BLaER1 treated with 17β-estradiol and CSF1 and Interleukin-3, amounts not matched to agents 10 nM and 100 nM (cell line): Measurements from ENCODE around the gene BBC3.
"Not testable (repeated sequence)": the region's sequence is repeated elsewhere in the genome, so short reads cannot be mapped to it uniquely, and the experiment has no call there.

ENCODE experiments used
- H3K27ac ChIP-seq, 11 experiments: shearing (Covaris generic); formaldehyde crosslinking; 2 replicates each; pipeline ENCODE4 v1.8.1; 2022
- H3K27me3 ChIP-seq, 11 experiments: shearing (Covaris generic); formaldehyde crosslinking; 2 replicates each; pipeline ENCODE4 v1.8.1; 2022
- H3K36me3 ChIP-seq, 11 experiments: shearing (Covaris generic); formaldehyde crosslinking; 2 replicates each; pipeline ENCODE4 v1.8.1; 2022
- H3K4me1 ChIP-seq, 10 experiments: shearing (Covaris generic); formaldehyde crosslinking; 2 replicates each; pipeline ENCODE4 v1.8.1; 2022
- H3K4me2 ChIP-seq, 11 experiments: shearing (Covaris generic); formaldehyde crosslinking; 2 replicates each; pipeline ENCODE4 v1.8.1; 2022
- H3K4me3 ChIP-seq, 10 experiments: shearing (Covaris generic); formaldehyde crosslinking; 2 replicates each; pipeline ENCODE4 v1.8.1; 2022
- H3K9ac ChIP-seq, 11 experiments: shearing (Covaris generic); formaldehyde crosslinking; 2 replicates each; pipeline ENCODE4 v1.8.1; 2022
- H3K9me3 ChIP-seq, 11 experiments: shearing (Covaris generic); formaldehyde crosslinking; replicated peaks in 1 of 11; 2 replicates each; pipeline ENCODE4 v1.8.1; 2022
- H4K20me1 ChIP-seq, 11 experiments: shearing (Covaris generic); formaldehyde crosslinking; 2 replicates each; pipeline ENCODE4 v1.8.1; 2022
- Cebpa-rat ChIP-seq, 11 experiments: shearing (Covaris generic); IDR thresholded peaks; 2 replicates each; pipeline ENCODE4 v1.8.1; 2022

BBC3 gene

GRCh38 chr19:47264629-47265028 lies 33.6 kb upstream of the BBC3 start:
- Histone ChIP-seq H3K4me2 (no peak overlapping the region), H3K27me3 (no peaks in the 10 kb centered on the region), H3K36me3 (peaks cover 74 to 100% (median 85%) of the 10 kb centered on the region in 11 experiments), H3K4me3 (no peak overlapping the region), H3K9me3 (no peaks in the 10 kb centered on the region), H3K9ac (no peak overlapping the region), H3K27ac (no peak overlapping the region), H4K20me1 (peaks cover 0 to 48% (median 20%) of the 10 kb centered on the region in 11 experiments; a peak in 14 of 22 replicates), H3K4me1 (peaks cover 7 to 20% (median 13%) of the 10 kb centered on the region in 10 experiments; a peak in 19 of 20 replicates)
- TF ChIP-seq Cebpa-rat (IDR thresholded peaks at IDR 0.05), result no peak

- Histone ChIP-seq H3K36me3 (peaks cover 76 to 92% (median 81%) of the 10 kb centered on the region in 11 experiments), H3K27ac (peak overlapping the region in 8 of 11 experiments; percentile 8 to 62 (median 54); a peak in 15 of 22 replicates), H3K4me1 (peaks cover 25 to 40% (median 29%) of the 10 kb centered on the region in 10 experiments), H3K9ac (peak overlapping the region in 4 of 11 experiments; percentile 7 to 29 (median 22); a peak in 4 of 22 replicates), H3K4me2 (peak overlapping the region in 9 of 11 experiments; percentile 1 to 51 (median 34); a peak in 17 of 22 replicates), H4K20me1 (peaks cover 21 to 58% (median 38%) of the 10 kb centered on the region in 11 experiments; a peak in 19 of 22 replicates)
- H3K4me3 ChIP-seq, H3K9me3 ChIP-seq, H3K27me3 ChIP-seq: not testable (repeated sequence)
Measured at GRCh38 chr19:47261946-47262793, 31.2 kb upstream of the BBC3 start.

GRCh38 chr19:47260476-47260875 lies 29.5 kb upstream of the BBC3 start:
- peak overlapping the region in 4 of 11 experiments; percentile 11 to 37 (median 19); a peak in 5 of 22 replicates for H3K27ac ChIP-seq
- H3K9ac ChIP-seq, result peak overlapping the region in 9 of 11 experiments; percentile 5 to 85 (median 33); a peak in 7 of 22 replicates
- H3K4me3 ChIP-seq, result no peak overlapping the region
- no peak for TF ChIP-seq Cebpa-rat (IDR thresholded peaks at IDR 0.05)
- peaks cover 21 to 58% (median 38%) of the 10 kb centered on the region in 11 experiments; a peak in 19 of 22 replicates for H4K20me1 ChIP-seq
- H3K27me3 ChIP-seq, result no peaks in the 10 kb centered on the region
- peaks cover 61 to 75% (median 67%) of the 10 kb centered on the region in 11 experiments for H3K36me3 ChIP-seq
- peaks cover 32 to 48% (median 37%) of the 10 kb centered on the region in 10 experiments for H3K4me1 ChIP-seq
- no peaks in the 10 kb centered on the region for H3K9me3 ChIP-seq
- H3K4me2 ChIP-seq, result no peak overlapping the region

GRCh38 chr19:47258895-47259555 lies 28.0 kb upstream of the BBC3 start:
- H3K9me3 ChIP-seq, result no peaks in the 10 kb centered on the region
- H4K20me1 ChIP-seq, result peaks cover 21 to 58% (median 35%) of the 10 kb centered on the region in 11 experiments; a peak in 18 of 22 replicates
- H3K4me3 ChIP-seq, result no peak overlapping the region
- peaks cover 34 to 49% (median 40%) of the 10 kb centered on the region in 10 experiments for H3K4me1 ChIP-seq
- H3K27ac ChIP-seq, result peak overlapping the region in 6 of 11 experiments; percentile 8 to 96 (median 21); a peak in 7 of 22 replicates
- no peak for TF ChIP-seq Cebpa-rat (IDR thresholded peaks at IDR 0.05)
- H3K27me3 ChIP-seq, result no peaks in the 10 kb centered on the region
- peaks cover 46 to 61% (median 53%) of the 10 kb centered on the region in 11 experiments for H3K36me3 ChIP-seq
- peak overlapping the region in 9 of 11 experiments; percentile 89 to 98 (median 96); a peak in 8 of 22 replicates for H3K4me2 ChIP-seq
- peak overlapping the region in 10 of 11 experiments; percentile 78 to 89 (median 82); a peak in 15 of 22 replicates for H3K9ac ChIP-seq

- Histone ChIP-seq H3K9me3 (no peaks in the 10 kb centered on the region), H3K27ac (peak overlapping the region in 9 of 11 experiments; percentile 68 to 96 (median 92); a peak in 13 of 22 replicates), H3K36me3 (peaks cover 44 to 55% (median 49%) of the 10 kb centered on the region in 11 experiments), H3K4me1 (peaks cover 34 to 49% (median 40%) of the 10 kb centered on the region in 10 experiments), H3K4me3 (peak overlapping the region in 9 of 10 experiments; percentile 61 to 75 (median 70); a peak in 15 of 20 replicates), H3K27me3 (no peaks in the 10 kb centered on the region), H3K9ac (peak overlapping the region; percentile 76 to 89 (median 82); a peak in 21 of 22 replicates), H4K20me1 (peaks cover 21 to 55% (median 35%) of the 10 kb centered on the region in 11 experiments; a peak in 18 of 22 replicates), H3K4me2 (peak overlapping the region; percentile 89 to 99 (median 96))
- TF ChIP-seq Cebpa-rat (IDR thresholded peaks at IDR 0.05), result no peak
Measured at GRCh38 chr19:47258434-47258833, 27.4 kb upstream of the BBC3 start.

GRCh38 chr19:47257411-47258169 lies 26.6 kb upstream of the BBC3 start:
- no peaks in the 10 kb centered on the region for H3K9me3 ChIP-seq
- peaks cover 29 to 43% (median 34%) of the 10 kb centered on the region in 10 experiments for H3K4me1 ChIP-seq
- H3K36me3 ChIP-seq, result peaks cover 36 to 46% (median 42%) of the 10 kb centered on the region in 11 experiments
- TF ChIP-seq Cebpa-rat (IDR thresholded peaks at IDR 0.05), result no peak
- peak overlapping the region; percentile 89 to 99 (median 96) for H3K4me2 ChIP-seq
- peak overlapping the region; percentile 61 to 75 (median 70) for H3K4me3 ChIP-seq
- peaks cover 21 to 47% (median 32%) of the 10 kb centered on the region in 11 experiments; a peak in 18 of 22 replicates for H4K20me1 ChIP-seq
- H3K9ac ChIP-seq, result peak overlapping the region; percentile 76 to 89 (median 82)
- H3K27me3 ChIP-seq, result no peaks in the 10 kb centered on the region
- H3K27ac ChIP-seq, result peak overlapping the region; percentile 51 to 96 (median 92); a peak in 21 of 22 replicates

- Histone ChIP-seq H3K27me3 (no peaks in the 10 kb centered on the region), H3K4me1 (peaks cover 22 to 36% (median 27%) of the 10 kb centered on the region in 10 experiments), H3K9me3 (no peaks in the 10 kb centered on the region), H3K4me2 (peak overlapping the region; percentile 89 to 99 (median 96); a peak in 20 of 22 replicates), H3K36me3 (peaks cover 32 to 39% (median 34%) of the 10 kb centered on the region in 11 experiments), H4K20me1 (peaks cover 19 to 42% (median 32%) of the 10 kb centered on the region in 11 experiments; a peak in 18 of 22 replicates), H3K9ac (peak overlapping the region; percentile 76 to 89 (median 83)), H3K27ac (peak overlapping the region; percentile 84 to 96 (median 92)), H3K4me3 (peak overlapping the region; percentile 61 to 75 (median 70))
- peak in 4 of 11 experiments; percentile 32 to 70 (median 60); a peak in 5 of 22 replicates for TF ChIP-seq Cebpa-rat (IDR thresholded peaks at IDR 0.05)
Measured at GRCh38 chr19:47256693-47257410, 25.9 kb upstream of the BBC3 start.
